ENCODE results near the gene LCTL. TPM values are rescaled to one million over a fixed set of nuclear protein-coding genes. Genes with fewer than 3 reads are reported as not detected.
A peak's percentile ranks its signal among the peaks of the same experiment; 100 is the strongest.

The LCTL gene
- total and polyA plus RNA-seq, 10 of the 15 experiments (the other 5 are each of a cell fraction or from before 2014, with no cell fraction given): 0.07 to 0.76 (median 0.40) TPM; not detected in 5

DNA sequence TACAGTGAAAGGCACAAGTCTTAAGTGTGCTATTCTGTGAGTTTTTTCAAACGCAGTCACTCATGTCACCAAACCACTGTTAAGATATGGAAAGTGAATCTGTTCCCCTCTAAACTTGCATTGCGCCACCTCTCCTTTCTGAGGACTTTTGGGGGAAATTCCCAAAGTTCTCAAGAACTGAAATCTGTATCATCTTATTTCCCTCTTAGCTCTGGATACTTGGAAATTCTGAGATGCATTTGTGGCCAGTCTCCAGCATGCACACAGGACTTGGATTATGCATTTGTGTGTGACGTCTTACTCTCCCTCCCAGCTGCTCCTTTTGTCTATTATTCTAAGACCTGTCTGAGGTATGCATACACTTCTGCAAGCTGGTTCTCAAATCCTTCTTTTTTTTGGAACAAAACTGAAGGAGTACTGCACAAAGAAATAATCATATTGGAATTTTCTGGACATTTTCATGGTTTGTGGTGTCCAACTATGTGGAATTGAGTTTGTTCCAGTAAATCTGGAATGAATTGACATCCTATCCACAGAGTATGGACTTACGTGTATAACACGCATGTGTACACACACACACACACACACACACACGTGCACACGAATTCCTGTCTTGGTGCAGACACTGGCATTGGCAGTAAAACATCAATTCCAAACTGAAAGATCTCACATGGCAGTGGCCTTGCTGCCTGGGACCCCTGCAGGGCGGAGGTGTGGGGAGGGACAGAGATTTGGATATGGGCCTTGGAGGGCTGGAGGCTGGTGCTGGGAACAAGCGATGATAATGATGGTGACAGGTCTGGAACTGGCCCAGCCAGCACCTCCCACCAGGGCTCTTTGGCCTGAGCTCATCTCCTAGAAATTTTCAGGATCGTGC is 8.2 kb upstream of the LCTL start:
- FAIRE-seq: peak; percentile 64
- no TSS peak for BruUV-seq (replicated peaks)
- H3K36me3 ChIP-seq (ENCODE audit: control insufficient read depth in 2 of 2, insufficient read depth in 2 of 2, low read length in 1 of 2): no peaks in the 10 kb centered on the region

More for the DNA sequence above, 8.2 kb upstream of the LCTL start:
- Histone ChIP-seq H3K27ac (ENCODE audit: control insufficient read depth, insufficient read depth) (no peak overlapping the region), H2AFZ (ENCODE audit: control insufficient read depth, low read depth, low read length) (no peak overlapping the region), H3K9ac (ENCODE audit: control insufficient read depth, insufficient read depth, low read length) (no peak overlapping the region), H3K4me1 (ENCODE audit: control insufficient read depth, insufficient read depth, low read length) (0 out of 2 replicates have a peak, but pooled peaks cover 4% of the 10 kb centered on the region), H3K4me2 (ENCODE audit: control insufficient read depth, insufficient read depth) (0 out of 2 replicates have a peak overlapping the region, but pooled peaks have one; percentile 11), H4K20me1 (ENCODE audit: control insufficient read depth, insufficient read depth) (no peaks in the 10 kb centered on the region), H3K9me3 (replicated peaks; ENCODE audit: control insufficient read depth, insufficient read depth, low read length) (no peaks in the 10 kb centered on the region), H3K27me3 (replicated peaks in 1 of 2; ENCODE audit: control insufficient read depth in 2 of 2, insufficient read depth in 2 of 2, low read length in 1 of 2) (no peaks in the 10 kb centered on the region), H3K79me2 (ENCODE audit: control insufficient read depth, insufficient read depth, low read length) (no peaks in the 10 kb centered on the region), H3K4me3 (no peak overlapping the region)
- 27% methylated on average over 10 of the region's 10 CpGs for WGBS (ENCODE audit: insufficient coverage, insufficient replicate concordance, low lambda C conversion rate, missing lambda C conversion rate)
- in situ Hi-C loops (cut with MboI): no loop called here
- DNase-seq (ENCODE audit: low read depth, low spot score) (no peak), ATAC-seq (peak; percentile 55)
- ChIA-PET SMC1A (ENCODE audit: uncharacterized antibody, unreplicated experiment) (no interaction called here), CTCF (interaction anchor here (0.7 to 1.7 kb wide), 4 partner anchors 8 to 838 kb away, joined by 3 to 5 read pairs (median 4); partner anchors contain the start of gene LCTL), POLR2A (no interaction called here), RAD21 (ENCODE audit: unreplicated experiment) (no interaction called here)
- intact Hi-C loops (cut with micrococcal nuclease; ENCODE audit: unreplicated experiment): no loop called here
- TF ChIP-seq, protein P1, sequence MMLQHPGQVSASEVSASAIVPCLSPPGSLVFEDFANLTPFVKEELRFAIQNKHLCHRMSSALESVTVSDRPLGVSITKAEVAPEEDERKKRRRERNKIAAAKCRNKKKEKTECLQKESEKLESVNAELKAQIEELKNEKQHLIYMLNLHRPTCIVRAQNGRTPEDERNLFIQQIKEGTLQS (IDR thresholded peaks at IDR 0.05; ENCODE audit: borderline replicate concordance, extremely low read depth, low read depth, low read length): no peak
- TF ChIP-seq ZNF384 (IDR thresholded peaks at IDR 0.05; ENCODE audit: borderline replicate concordance, low read depth, low read length): peak; percentile 29; the same call in 1 of the 2 replicates
- TF ChIP-seq BHLHE40 (IDR thresholded peaks at IDR 0.05; ENCODE audit: borderline replicate concordance in 1 of 2, low read depth in 2 of 2, low read length in 1 of 2): 0 out of 4 replicates have a peak, but pooled peaks of 1 of the 2 experiments have one; percentile 8
- no peak for TF ChIP-seq FOXK2 (IDR thresholded peaks at IDR 0.05)
- TF ChIP-seq, protein P2, sequence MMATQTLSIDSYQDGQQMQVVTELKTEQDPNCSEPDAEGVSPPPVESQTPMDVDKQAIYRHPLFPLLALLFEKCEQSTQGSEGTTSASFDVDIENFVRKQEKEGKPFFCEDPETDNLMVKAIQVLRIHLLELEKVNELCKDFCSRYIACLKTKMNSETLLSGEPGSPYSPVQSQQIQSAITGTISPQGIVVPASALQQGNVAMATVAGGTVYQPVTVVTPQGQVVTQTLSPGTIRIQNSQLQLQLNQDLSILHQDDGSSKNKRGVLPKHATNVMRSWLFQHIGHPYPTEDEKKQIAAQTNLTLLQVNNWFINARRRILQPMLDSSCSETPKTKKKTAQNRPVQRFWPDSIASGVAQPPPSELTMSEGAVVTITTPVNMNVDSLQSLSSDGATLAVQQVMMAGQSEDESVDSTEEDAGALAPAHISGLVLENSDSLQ (IDR thresholded peaks at IDR 0.05): peak; percentile 59
- no peak for TF ChIP-seq CREB1 (IDR thresholded peaks at IDR 0.05; ENCODE audit: low read depth)
- no peak for TF ChIP-seq WRNIP1 (IDR thresholded peaks at IDR 0.05; ENCODE audit: borderline replicate concordance, low read depth, low read length)
- TF ChIP-seq TAF1 (IDR thresholded peaks at IDR 0.05; ENCODE audit: borderline replicate concordance, low read depth, low read length): no peak
- no peak for TF ChIP-seq GATAD2B (conservative IDR thresholded peaks at IDR 0.05; ENCODE audit: low read depth)
- no peak for TF ChIP-seq MEF2A (IDR thresholded peaks at IDR 0.05; ENCODE audit: insufficient read depth, low read depth, low read length)
- no peak for TF ChIP-seq STAT1 (conservative IDR thresholded peaks at IDR 0.05)
- TF ChIP-seq, protein P3, sequence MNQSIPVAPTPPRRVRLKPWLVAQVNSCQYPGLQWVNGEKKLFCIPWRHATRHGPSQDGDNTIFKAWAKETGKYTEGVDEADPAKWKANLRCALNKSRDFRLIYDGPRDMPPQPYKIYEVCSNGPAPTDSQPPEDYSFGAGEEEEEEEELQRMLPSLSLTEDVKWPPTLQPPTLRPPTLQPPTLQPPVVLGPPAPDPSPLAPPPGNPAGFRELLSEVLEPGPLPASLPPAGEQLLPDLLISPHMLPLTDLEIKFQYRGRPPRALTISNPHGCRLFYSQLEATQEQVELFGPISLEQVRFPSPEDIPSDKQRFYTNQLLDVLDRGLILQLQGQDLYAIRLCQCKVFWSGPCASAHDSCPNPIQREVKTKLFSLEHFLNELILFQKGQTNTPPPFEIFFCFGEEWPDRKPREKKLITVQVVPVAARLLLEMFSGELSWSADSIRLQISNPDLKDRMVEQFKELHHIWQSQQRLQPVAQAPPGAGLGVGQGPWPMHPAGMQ (IDR thresholded peaks at IDR 0.05; ENCODE audit: borderline replicate concordance): no peak
- TF ChIP-seq RUNX3 (IDR thresholded peaks at IDR 0.05; ENCODE audit: low read length): peak; percentile 20; the same call in 1 of the 2 replicates

Data from GM12878 (cell line).